Activated naive CD4-positive, alpha-beta T cell treated with anti-CD3 and anti-CD28 coated beads, Interleukin-2, amount 10 ng/mL, durations not matched to agents 7 days and 5 days (primary cell): Measurements from ENCODE around the gene STYXL2.

Experiments used
- CTCF ChIA-PET: fragments of 350-600 bp; sonication (Branson Sonifier 250); formaldehyde crosslinking; loops from one replicate; lab custom pipeline; 2021; ENCODE audit warnings: antibody characterized with exemption; lab: Charles Lee
- DNase-seq: peaks from one replicate; pipeline ENCODE4 v3.0.0-alpha.2; 2020
- H3K27ac Mint-ChIP-seq: one replicate; pipeline ENCODE4 v1.8.0; 2021; ENCODE audit warnings: mild to moderate bottlenecking, moderate library complexity, mixed read lengths
- H3K27me3 Mint-ChIP-seq: one replicate; pipeline ENCODE4 v1.8.0; 2021; ENCODE audit warnings: mild to moderate bottlenecking, mixed read lengths
- H3K36me3 Mint-ChIP-seq: one replicate; pipeline ENCODE4 v1.8.0; 2021; ENCODE audit warnings: mixed read lengths
- H3K4me1 Mint-ChIP-seq: one replicate; pipeline ENCODE4 v1.8.0; 2021; ENCODE audit warnings: mixed read lengths
- H3K4me3 Mint-ChIP-seq: one replicate; pipeline ENCODE4 v1.8.0; 2021; ENCODE audit warnings: mild to moderate bottlenecking, moderate library complexity, mixed read lengths
- H3K9me3 Mint-ChIP-seq: one replicate; pipeline ENCODE4 v1.8.0; 2021; ENCODE audit warnings: mixed read lengths

Gene STYXL2

DNA sequence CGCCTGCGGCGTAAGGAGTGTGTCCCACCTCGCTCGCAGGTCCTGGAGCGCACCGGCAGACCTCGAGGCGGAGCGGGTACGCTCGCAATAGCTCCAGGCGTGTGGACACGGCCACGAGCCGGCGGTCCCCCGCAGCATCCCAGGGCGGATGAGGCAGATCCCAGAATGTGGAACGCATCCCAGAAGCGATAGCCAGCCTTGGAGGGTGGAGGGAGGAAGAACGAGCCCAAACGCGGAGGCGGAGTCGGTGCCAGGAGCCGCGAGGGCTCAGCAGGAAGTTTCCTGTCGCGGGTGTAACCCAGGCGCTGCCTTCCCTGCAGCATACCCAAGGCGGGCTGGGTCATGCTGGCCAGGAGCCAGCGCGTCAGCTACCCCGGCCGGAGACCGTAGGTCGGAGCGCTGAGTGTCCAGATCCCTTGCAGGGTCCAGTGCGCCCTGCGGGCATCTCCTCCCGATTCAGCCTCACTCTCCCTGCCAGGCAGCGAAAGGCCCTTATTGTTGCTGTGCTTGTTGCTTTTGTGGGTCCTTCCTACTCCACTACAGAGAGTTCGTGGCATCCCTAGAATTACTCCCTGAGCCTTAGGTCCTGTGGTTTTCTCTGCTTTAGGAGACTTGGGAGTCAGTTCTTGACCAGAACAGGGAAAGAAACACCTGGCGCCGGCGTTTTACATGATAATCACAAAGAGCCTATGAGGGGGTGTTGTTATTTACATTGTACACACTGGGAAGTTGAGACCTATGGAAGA lies 27.7 kb downstream of the STYXL2 start:
- CTCF ChIA-PET: interaction anchor here (0.7 to 3.8 kb wide), 14 partner anchors 9 to 212 kb away, joined by 3 to 36 read pairs (median 4); no protein-coding TSS in a partner anchor
- H3K9me3 Mint-ChIP-seq: no peaks in the 10 kb centered on the region
- peaks cover 54% of the 10 kb centered on the region for H3K27me3 Mint-ChIP-seq
- peak; percentile 59 for DNase-seq
- H3K4me3 Mint-ChIP-seq: peak overlapping the region; percentile 77
- peak overlapping the region; percentile 53 for H3K27ac Mint-ChIP-seq
- no peaks in the 10 kb centered on the region for H3K36me3 Mint-ChIP-seq
- H3K4me1 Mint-ChIP-seq: peaks cover 12% of the 10 kb centered on the region

- Mint-ChIP-seq H3K9me3 (no peaks in the 10 kb centered on the region), H3K27ac (no peak overlapping the region), H3K27me3 (peaks cover 57% of the 10 kb centered on the region), H3K4me1 (peaks cover 12% of the 10 kb centered on the region), H3K36me3 (no peaks in the 10 kb centered on the region), H3K4me3 (peak overlapping the region; percentile 77)
- CTCF ChIA-PET: interaction anchor here (1.0 to 3.8 kb wide), 7 partner anchors 53 to 130 kb away, joined by 3 to 36 read pairs (median 6); no protein-coding TSS in a partner anchor
- DNase-seq: no peak
These were observed 28.2 kb downstream of the STYXL2 start for GRCh38 chr1:167122121-167122480.

DNA sequence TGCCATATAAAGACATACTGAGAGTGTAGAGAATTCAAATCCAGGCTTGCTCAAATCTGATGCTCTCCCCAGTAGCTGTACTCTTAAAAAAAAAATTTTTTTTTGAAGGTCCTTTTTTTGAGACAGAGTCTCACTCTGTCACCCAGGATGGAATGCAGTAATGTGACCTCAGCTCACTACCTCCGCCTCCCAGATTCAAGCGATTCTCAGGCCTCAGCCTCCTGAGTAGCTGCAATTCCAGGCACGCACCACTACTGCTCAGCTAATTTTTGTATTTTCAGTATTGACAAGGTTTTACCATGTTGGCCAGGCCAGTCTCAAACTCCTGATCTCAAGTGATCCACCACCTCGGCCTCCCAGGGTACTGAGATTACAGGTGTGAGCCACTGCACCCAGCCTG lies 28.7 kb downstream of the STYXL2 start:
- Mint-ChIP-seq H3K27me3 (peaks cover 57% of the 10 kb centered on the region), H3K36me3 (no peaks in the 10 kb centered on the region), H3K27ac (no peak overlapping the region), H3K9me3 (no peaks in the 10 kb centered on the region), H3K4me1 (peaks cover 12% of the 10 kb centered on the region), H3K4me3 (no peak overlapping the region)
- DNase-seq: no peak
- CTCF ChIA-PET: interaction anchor here (1.0 to 3.8 kb wide), 5 partner anchors 56 to 130 kb away, joined by 3 to 36 read pairs (median 6); no protein-coding TSS in a partner anchor

- Mint-ChIP-seq H3K4me1 (peaks cover 6% of the 10 kb centered on the region), H3K9me3 (no peaks in the 10 kb centered on the region), H3K27me3 (peaks cover 60% of the 10 kb centered on the region), H3K27ac (no peak overlapping the region), H3K36me3 (no peaks in the 10 kb centered on the region), H3K4me3 (no peak overlapping the region)
- CTCF ChIA-PET: interaction anchor here (0.9 to 3.2 kb wide), 7 partner anchors 60 to 94 kb away, joined by 3 to 39 read pairs (median 3); partner anchors contain the start of gene POU2F1
- DNase-seq: no peak
These were observed 32.4 kb downstream of the STYXL2 start for GRCh38 chr1:167126317-167126716.

DNA sequence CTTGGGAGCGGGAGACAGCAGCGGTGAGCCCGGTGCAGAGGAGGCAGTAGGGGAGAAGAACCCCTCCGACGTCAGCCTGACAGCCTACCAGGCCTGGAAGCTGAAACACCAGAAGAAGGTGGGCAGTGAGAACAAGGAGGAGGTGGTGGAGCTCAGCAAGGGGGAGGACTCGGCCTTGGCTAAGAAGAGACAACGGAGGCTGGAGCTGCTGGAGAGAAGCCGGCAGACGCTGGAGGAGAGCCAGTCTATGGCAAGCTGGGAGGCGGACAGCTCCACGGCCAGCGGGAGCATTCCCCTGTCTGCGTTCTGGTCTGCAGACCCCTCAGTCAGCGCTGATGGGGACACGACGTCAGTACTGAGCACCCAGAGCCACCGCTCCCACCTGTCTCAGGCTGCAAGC lies 32.9 kb downstream of the STYXL2 start:
- Mint-ChIP-seq H3K27ac (no peak overlapping the region), H3K9me3 (no peaks in the 10 kb centered on the region), H3K4me3 (no peak overlapping the region), H3K4me1 (peaks cover 2% of the 10 kb centered on the region), H3K27me3 (peaks cover 60% of the 10 kb centered on the region), H3K36me3 (no peaks in the 10 kb centered on the region)
- no peak for DNase-seq
- CTCF ChIA-PET: interaction anchor here (0.9 to 2.0 kb wide), 8 partner anchors 39 to 217 kb away, joined by 3 to 5 read pairs (median 3); partner anchors contain the start of gene POU2F1

- no peaks in the 10 kb centered on the region for H3K9me3 Mint-ChIP-seq
- H3K4me3 Mint-ChIP-seq: no peak overlapping the region
- no peak for DNase-seq
- H3K4me1 Mint-ChIP-seq: no peaks in the 10 kb centered on the region
- CTCF ChIA-PET: interaction anchor here (0.7 to 2.0 kb wide), 8 partner anchors 39 to 217 kb away, joined by 3 to 5 read pairs (median 3); partner anchors contain the start of gene POU2F1
- no peaks in the 10 kb centered on the region for H3K36me3 Mint-ChIP-seq
- no peak overlapping the region for H3K27ac Mint-ChIP-seq
- H3K27me3 Mint-ChIP-seq: peaks cover 59% of the 10 kb centered on the region
These were observed 33.4 kb downstream of the STYXL2 start for GRCh38 chr1:167127236-167127635.

GRCh38 chr1:167127661-167128060 lies 33.8 kb downstream of the STYXL2 start:
- Mint-ChIP-seq H3K27me3 (peaks cover 59% of the 10 kb centered on the region), H3K27ac (no peak overlapping the region), H3K9me3 (no peaks in the 10 kb centered on the region), H3K36me3 (no peaks in the 10 kb centered on the region), H3K4me3 (no peak overlapping the region), H3K4me1 (no peaks in the 10 kb centered on the region)
- CTCF ChIA-PET: interaction anchor here (0.7 to 2.0 kb wide), 7 partner anchors 39 to 217 kb away, joined by 3 to 5 read pairs (median 3); partner anchors contain the start of gene POU2F1
- no peak for DNase-seq

GRCh38 chr1:167128261-167129227 lies 34.7 kb downstream of the STYXL2 start:
- CTCF ChIA-PET: interaction anchor here (1.0 to 1.3 kb wide), 4 partner anchors 67 to 218 kb away, joined by 3 to 4 read pairs (median 3); no protein-coding TSS in a partner anchor
- H3K4me1 Mint-ChIP-seq: no peaks in the 10 kb centered on the region
- no peaks in the 10 kb centered on the region for H3K36me3 Mint-ChIP-seq
- peaks cover 62% of the 10 kb centered on the region for H3K27me3 Mint-ChIP-seq
- no peaks in the 10 kb centered on the region for H3K9me3 Mint-ChIP-seq
- DNase-seq: no peak
- H3K4me3 Mint-ChIP-seq: no peak overlapping the region
- no peak overlapping the region for H3K27ac Mint-ChIP-seq

DNA sequence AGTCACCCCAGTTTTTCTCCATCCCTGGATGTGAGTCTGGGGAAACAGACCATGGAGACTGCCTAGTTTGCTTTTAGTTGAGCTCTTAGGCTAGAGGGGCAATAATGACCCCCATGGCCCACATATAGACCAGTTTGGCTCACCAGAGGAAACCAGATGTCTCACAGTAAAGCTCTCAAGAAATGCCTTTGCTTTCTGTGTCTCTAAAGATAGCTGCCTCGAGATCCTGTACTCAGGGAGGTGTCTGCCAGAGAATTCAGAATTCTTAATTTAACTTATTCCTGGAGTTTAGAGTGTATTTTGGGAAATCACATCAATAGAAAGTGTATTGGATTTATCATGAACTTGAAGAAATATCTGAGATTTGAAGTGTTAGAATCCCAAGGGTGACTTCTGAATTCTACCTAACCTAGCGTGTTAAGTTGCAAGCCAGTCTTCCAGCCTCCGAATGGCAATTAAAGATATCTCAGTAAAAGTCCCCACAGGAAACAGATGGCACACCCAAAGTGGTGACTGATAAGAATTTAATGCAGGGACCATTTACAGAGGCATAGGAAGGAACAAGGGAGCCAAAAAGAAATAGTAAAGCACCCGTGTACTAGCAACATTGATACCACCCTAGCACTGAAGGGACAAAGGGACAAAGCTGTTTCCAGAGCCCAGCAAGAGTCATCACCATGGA lies 37.1 kb downstream of the STYXL2 start:
- Mint-ChIP-seq H3K27ac (no peak overlapping the region), H3K36me3 (no peaks in the 10 kb centered on the region), H3K4me1 (no peaks in the 10 kb centered on the region), H3K9me3 (no peaks in the 10 kb centered on the region), H3K4me3 (no peak overlapping the region), H3K27me3 (peaks cover 76% of the 10 kb centered on the region)
- CTCF ChIA-PET: interaction anchor here (1.1 to 1.4 kb wide), 4 partner anchors 10 to 403 kb away, joined by 3 to 5 read pairs (median 3); no protein-coding TSS in a partner anchor
- no peak for DNase-seq

GRCh38 chr1:167132301-167133010 lies 38.6 kb downstream of the STYXL2 start:
- no peak overlapping the region for H3K4me3 Mint-ChIP-seq
- peaks cover 66% of the 10 kb centered on the region for H3K27me3 Mint-ChIP-seq
- H3K36me3 Mint-ChIP-seq: no peaks in the 10 kb centered on the region
- H3K4me1 Mint-ChIP-seq: no peaks in the 10 kb centered on the region
- CTCF ChIA-PET: no interaction called here
- no peak for DNase-seq
- H3K9me3 Mint-ChIP-seq: no peaks in the 10 kb centered on the region
- no peak overlapping the region for H3K27ac Mint-ChIP-seq

- DNase-seq: no peak
- no peaks in the 10 kb centered on the region for H3K4me1 Mint-ChIP-seq
- H3K9me3 Mint-ChIP-seq: no peaks in the 10 kb centered on the region
- CTCF ChIA-PET: interaction anchor here (1.2 to 1.7 kb wide), 2 partner anchors 68 to 74 kb away, joined by 3 to 4 read pairs; no protein-coding TSS in a partner anchor
- no peak overlapping the region for H3K4me3 Mint-ChIP-seq
- H3K27ac Mint-ChIP-seq: no peak overlapping the region
- H3K27me3 Mint-ChIP-seq: peaks cover 52% of the 10 kb centered on the region
- no peaks in the 10 kb centered on the region for H3K36me3 Mint-ChIP-seq
These were observed 41.5 kb downstream of the STYXL2 start for GRCh38 chr1:167135281-167135840.

DNA sequence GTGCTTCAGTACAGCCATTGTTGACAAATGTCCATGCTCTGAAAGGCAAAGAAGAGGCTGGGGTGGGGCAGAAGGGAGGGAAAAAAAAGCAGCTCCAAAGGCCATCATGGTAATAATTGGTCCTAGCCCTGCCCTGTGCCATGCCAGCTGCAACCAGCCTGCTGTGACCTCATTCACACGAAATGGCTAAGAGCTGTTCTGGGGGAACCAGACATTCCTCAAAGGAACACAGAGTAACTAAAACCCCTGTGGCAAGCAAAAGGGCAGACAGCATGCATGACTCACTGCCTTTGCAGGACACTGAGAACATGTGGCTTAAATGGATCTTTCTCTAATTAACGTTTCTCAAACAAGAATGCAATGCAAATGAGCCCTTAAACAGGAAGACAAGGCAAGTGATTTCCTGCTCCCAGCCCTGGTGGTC lies 42.3 kb downstream of the STYXL2 start:
- H3K36me3 Mint-ChIP-seq: no peaks in the 10 kb centered on the region
- no peaks in the 10 kb centered on the region for H3K9me3 Mint-ChIP-seq
- peaks cover 51% of the 10 kb centered on the region for H3K27me3 Mint-ChIP-seq
- H3K27ac Mint-ChIP-seq: no peak overlapping the region
- CTCF ChIA-PET: interaction anchor here (1.2 to 1.7 kb wide), 2 partner anchors 69 to 75 kb away, joined by 3 to 4 read pairs; no protein-coding TSS in a partner anchor
- DNase-seq: no peak
- H3K4me1 Mint-ChIP-seq: no peaks in the 10 kb centered on the region
- H3K4me3 Mint-ChIP-seq: no peak overlapping the region
